Neural progenitor cell (in vitro differentiated cells): ENCODE measurements around the gene PIGR.

Source experiments
- EZH2phosphoT487 ChIP-seq: fragments of 200-600 bp; sonication (generic); IDR thresholded peaks from 2 replicates; pipeline ENCODE4 v1.6.1; 2017; ENCODE audit warnings: antibody characterized with exemption
- TF ChIP-seq, protein P1 (sequence below): fragments of 200-600 bp; sonication (generic); IDR thresholded peaks from 2 replicates; pipeline ENCODE4 v1.5.1; 2017; ENCODE audit warnings: antibody characterized with exemption, mild to moderate bottlenecking

DNA sequence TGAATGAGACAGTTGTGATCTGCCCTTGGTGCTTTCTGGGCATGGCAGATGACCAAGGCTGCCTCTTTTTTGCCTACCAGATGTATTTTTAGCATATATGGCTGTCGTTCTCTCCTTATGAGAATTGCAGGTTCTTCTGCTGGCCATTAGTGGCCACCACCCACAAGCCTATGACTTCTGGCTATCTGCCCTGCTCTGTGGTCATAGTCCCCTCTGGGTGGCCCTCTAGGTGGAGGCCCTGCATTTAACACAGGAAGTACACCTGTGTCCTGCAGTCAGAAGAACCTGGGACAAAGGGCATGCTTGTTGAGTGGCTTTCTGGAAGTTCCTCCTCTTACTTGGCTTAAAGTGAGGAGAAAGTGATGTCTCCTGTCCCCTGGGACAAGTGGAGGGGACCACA lies 17.5 kb upstream of the PIGR start:
- TF ChIP-seq, protein P1, sequence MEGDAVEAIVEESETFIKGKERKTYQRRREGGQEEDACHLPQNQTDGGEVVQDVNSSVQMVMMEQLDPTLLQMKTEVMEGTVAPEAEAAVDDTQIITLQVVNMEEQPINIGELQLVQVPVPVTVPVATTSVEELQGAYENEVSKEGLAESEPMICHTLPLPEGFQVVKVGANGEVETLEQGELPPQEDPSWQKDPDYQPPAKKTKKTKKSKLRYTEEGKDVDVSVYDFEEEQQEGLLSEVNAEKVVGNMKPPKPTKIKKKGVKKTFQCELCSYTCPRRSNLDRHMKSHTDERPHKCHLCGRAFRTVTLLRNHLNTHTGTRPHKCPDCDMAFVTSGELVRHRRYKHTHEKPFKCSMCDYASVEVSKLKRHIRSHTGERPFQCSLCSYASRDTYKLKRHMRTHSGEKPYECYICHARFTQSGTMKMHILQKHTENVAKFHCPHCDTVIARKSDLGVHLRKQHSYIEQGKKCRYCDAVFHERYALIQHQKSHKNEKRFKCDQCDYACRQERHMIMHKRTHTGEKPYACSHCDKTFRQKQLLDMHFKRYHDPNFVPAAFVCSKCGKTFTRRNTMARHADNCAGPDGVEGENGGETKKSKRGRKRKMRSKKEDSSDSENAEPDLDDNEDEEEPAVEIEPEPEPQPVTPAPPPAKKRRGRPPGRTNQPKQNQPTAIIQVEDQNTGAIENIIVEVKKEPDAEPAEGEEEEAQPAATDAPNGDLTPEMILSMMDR, result no peak
- TF ChIP-seq EZH2phosphoT487, result no peak
